Thoracic aorta (tissue), 2 donors: Measurements from ENCODE around the gene PPIF. TPM values are rescaled to one million over a fixed set of nuclear protein-coding genes. Genes with fewer than 3 reads are reported as not detected.

Experiments used
- ATAC-seq: fragments of 150-250 bp; one replicate; pipeline ENCODE4 v1.8.0; 2017; ENCODE audit warnings: low read depth; ENCODE audit not compliant: insufficient number of reproducible peaks, low FRiP score
- DNase-seq: peaks from one replicate; pipeline ENCODE4 v3.0.0-alpha.2; 2020; ENCODE audit warnings: low spot score
- H3K27ac ChIP-seq, 2 donors: fragments of 200-600 bp; sonication (generic); 1 replicate in 1 of 2; 2 replicates in 1 of 2; pipeline ENCODE4 v1.5.1; 2016; ENCODE audit warnings: mild to moderate bottlenecking in 2 of 2, moderate library complexity in 2 of 2
- H3K27me3 ChIP-seq: fragments of 200-600 bp; sonication (generic); replicated peaks from 2 replicates; pipeline ENCODE4 v1.6.0; 2016; ENCODE audit warnings: mild to moderate bottlenecking; ENCODE audit not compliant: insufficient read depth
- H3K36me3 ChIP-seq: fragments of 200-600 bp; sonication (generic); one replicate; pipeline ENCODE4 v1.5.1; 2016
- H3K4me1 ChIP-seq, 2 donors: fragments of 200-600 bp; sonication (generic); 1 replicate in 1 of 2; 2 replicates in 1 of 2; pipeline versions ENCODE4 v1.5.1 to v1.6.0; 2016; ENCODE audit warnings: low read depth in 2 of 2, mild to moderate bottlenecking in 1 of 2; ENCODE audit not compliant: control insufficient read depth in 1 of 2
- H3K4me3 ChIP-seq: fragments of 200-600 bp; sonication (generic); 2 replicates; pipeline ENCODE4 v1.5.1; 2016; ENCODE audit warnings: mild to moderate bottlenecking
- H3K9me3 ChIP-seq: fragments of 200-600 bp; sonication (generic); 2 replicates; pipeline ENCODE4 v1.5.1; 2016
- total RNA-seq, 2 donors: library from RNA; depleted of rRNA; stranded (reverse); fragments of >200 nt; gene quantifications; one replicate each; pipeline versions ENCODE4 v1.1.0 to v1.2.3, GENCODE V29; 2016
- TF ChIP-seq, protein P1 (sequence below): fragments of 200-600 bp; sonication (generic); IDR thresholded peaks from one replicate; pipeline ENCODE4 v1.5.1; 2019; ENCODE audit warnings: antibody characterized with exemption

The PPIF gene
- total RNA-seq, 2 donors from 2014 or later, result 5.7 to 44.2 TPM

- H3K36me3 ChIP-seq, result peaks cover 18% of the 10 kb centered on the region
- H3K4me1 ChIP-seq, result peaks cover 4 to 30% of the 10 kb centered on the region in 2 donors
- H3K9me3 ChIP-seq, result no peaks in the 10 kb centered on the region
- H3K27ac ChIP-seq, result no peak overlapping the region
- no peak for DNase-seq
- H3K4me3 ChIP-seq, result no peak overlapping the region
- H3K27me3 ChIP-seq, result no peaks in the 10 kb centered on the region
- TF ChIP-seq, protein P1, sequence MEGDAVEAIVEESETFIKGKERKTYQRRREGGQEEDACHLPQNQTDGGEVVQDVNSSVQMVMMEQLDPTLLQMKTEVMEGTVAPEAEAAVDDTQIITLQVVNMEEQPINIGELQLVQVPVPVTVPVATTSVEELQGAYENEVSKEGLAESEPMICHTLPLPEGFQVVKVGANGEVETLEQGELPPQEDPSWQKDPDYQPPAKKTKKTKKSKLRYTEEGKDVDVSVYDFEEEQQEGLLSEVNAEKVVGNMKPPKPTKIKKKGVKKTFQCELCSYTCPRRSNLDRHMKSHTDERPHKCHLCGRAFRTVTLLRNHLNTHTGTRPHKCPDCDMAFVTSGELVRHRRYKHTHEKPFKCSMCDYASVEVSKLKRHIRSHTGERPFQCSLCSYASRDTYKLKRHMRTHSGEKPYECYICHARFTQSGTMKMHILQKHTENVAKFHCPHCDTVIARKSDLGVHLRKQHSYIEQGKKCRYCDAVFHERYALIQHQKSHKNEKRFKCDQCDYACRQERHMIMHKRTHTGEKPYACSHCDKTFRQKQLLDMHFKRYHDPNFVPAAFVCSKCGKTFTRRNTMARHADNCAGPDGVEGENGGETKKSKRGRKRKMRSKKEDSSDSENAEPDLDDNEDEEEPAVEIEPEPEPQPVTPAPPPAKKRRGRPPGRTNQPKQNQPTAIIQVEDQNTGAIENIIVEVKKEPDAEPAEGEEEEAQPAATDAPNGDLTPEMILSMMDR, result no peak
- ATAC-seq, result no peak
These were observed 46.1 kb downstream of the PPIF start for GRCh38 chr10:79393221-79393923.

GRCh38 chr10:79393924-79394610 lies 46.8 kb downstream of the PPIF start:
- peaks cover 11 to 36% of the 10 kb centered on the region in 2 donors for H3K4me1 ChIP-seq
- peaks cover 13% of the 10 kb centered on the region for H3K36me3 ChIP-seq
- H3K9me3 ChIP-seq, result no peaks in the 10 kb centered on the region
- no peaks in the 10 kb centered on the region for H3K27me3 ChIP-seq
- TF ChIP-seq, protein P1, result no peak
- no peak for ATAC-seq
- no peak overlapping the region for H3K4me3 ChIP-seq
- DNase-seq, result no peak
- H3K27ac ChIP-seq, result no peak overlapping the region

DNA sequence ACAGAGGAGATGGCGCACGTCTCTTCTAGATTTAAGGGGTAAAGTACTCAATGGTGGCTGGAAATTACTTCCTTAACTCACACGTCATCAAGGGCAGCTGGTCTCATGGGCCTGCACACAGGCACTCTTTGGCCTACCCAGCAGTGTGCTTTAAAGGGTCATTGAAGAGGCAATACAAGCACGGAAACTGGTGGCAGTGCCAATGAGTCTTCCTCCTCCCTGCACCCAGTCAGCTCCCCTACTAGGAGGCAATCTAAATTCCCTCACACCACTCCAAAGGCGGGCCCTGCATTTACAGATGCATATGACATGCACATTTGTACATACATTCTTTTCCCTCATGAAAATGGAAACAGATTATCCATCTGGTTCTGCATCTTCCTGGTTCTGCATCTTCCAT lies 47.4 kb downstream of the PPIF start:
- Histone ChIP-seq H3K4me3 (no peak overlapping the region), H3K4me1 (peaks cover 17 to 42% of the 10 kb centered on the region in 2 donors), H3K27me3 (no peaks in the 10 kb centered on the region), H3K27ac (no peak overlapping the region), H3K36me3 (peaks cover 13% of the 10 kb centered on the region), H3K9me3 (no peaks in the 10 kb centered on the region)
- DNase-seq, result no peak
- no peak for ATAC-seq
- TF ChIP-seq, protein P1, result no peak

GRCh38 chr10:79396520-79396919 lies 49.3 kb downstream of the PPIF start:
- TF ChIP-seq, protein P1, result no peak
- H3K27ac ChIP-seq, result peak overlapping the region in 1 of 2 donors; percentile 88
- H3K4me3 ChIP-seq, result no peak overlapping the region
- peaks cover 7% of the 10 kb centered on the region for H3K36me3 ChIP-seq
- H3K4me1 ChIP-seq, result peaks cover 34 to 61% of the 10 kb centered on the region in 2 donors
- H3K9me3 ChIP-seq, result no peaks in the 10 kb centered on the region
- ATAC-seq (no peak), DNase-seq (no peak)
- H3K27me3 ChIP-seq, result no peaks in the 10 kb centered on the region

GRCh38 chr10:79397051-79397450 lies 49.8 kb downstream of the PPIF start:
- DNase-seq, result no peak
- peaks cover 39 to 64% of the 10 kb centered on the region in 2 donors for H3K4me1 ChIP-seq
- H3K9me3 ChIP-seq, result no peaks in the 10 kb centered on the region
- H3K27ac ChIP-seq, result peak overlapping the region; percentile 88 to 89
- H3K36me3 ChIP-seq, result peaks cover 7% of the 10 kb centered on the region
- H3K27me3 ChIP-seq, result no peaks in the 10 kb centered on the region
- TF ChIP-seq, protein P1, result no peak
- H3K4me3 ChIP-seq, result no peak overlapping the region
- ATAC-seq, result no peak
